IMR-90 (cell line): Measurements from ENCODE around the gene THSD7B. TPM values are rescaled to one million over a fixed set of nuclear protein-coding genes. Genes with fewer than 3 reads are reported as not detected.

Source experiments
- ATAC-seq: fragments of 200-7000 bp; cut with Tn5 transposase; 2 replicates; pipeline ENCODE4 v1.9.1; 2020; ENCODE audit warnings: low read depth, mild to moderate bottlenecking, moderate library complexity
- BruUV-seq: library from RNA; stranded (reverse); fragments of 400-500 nt; replicated peaks from 2 replicates; lab custom pipeline; 2021; lab: Mats Ljungman, UMichigan
- CTCF ChIA-PET: fragments of 300-600 bp; formaldehyde crosslinking; extraction: SDS; loops from one replicate; lab custom pipeline; 2021; ENCODE audit warnings: antibody characterized with exemption; lab: Yijun Ruan, JAX
- POLR2A ChIA-PET: fragments of 300-600 bp; sonication (Branson Sonifier 250); formaldehyde crosslinking; loops from one replicate; lab custom pipeline; 2022; ENCODE audit warnings: antibody characterized with exemption; ENCODE audit not compliant: unreplicated experiment; lab: Charles Lee
- DNase-seq: peaks from one replicate; pipeline ENCODE4 v3.0.0; 2013
- H2AFZ ChIP-seq: replicated peaks from 2 replicates; pipeline ENCODE3; 2013; ENCODE audit warnings: low read length, mild to moderate bottlenecking; ENCODE audit not compliant: poor library complexity
- H2AK5ac ChIP-seq: 2 replicates; pipeline ENCODE4 v1.6.1; 2013; ENCODE audit warnings: low read depth, low read length, inconsistent platforms
- H2AK9ac ChIP-seq: replicated peaks from 2 replicates; pipeline ENCODE3; 2013; ENCODE audit warnings: mild to moderate bottlenecking, low read depth, low read length, moderate library complexity; ENCODE audit not compliant: poor library complexity
- H2BK120ac ChIP-seq: 2 replicates; pipeline ENCODE4 v1.6.1; 2013; ENCODE audit warnings: low read depth, low read length, inconsistent platforms
- H2BK15ac ChIP-seq: 3 replicates; pipeline ENCODE4 v1.6.1; 2013; ENCODE audit warnings: low read depth, low read length, inconsistent platforms
- H2BK20ac ChIP-seq: 2 replicates; pipeline ENCODE4 v1.6.1; 2013; ENCODE audit warnings: low read depth, mild to moderate bottlenecking, inconsistent platforms, low read length, moderate library complexity
- H2BK5ac ChIP-seq: 2 replicates; pipeline ENCODE4 v1.6.1; 2013; ENCODE audit warnings: mild to moderate bottlenecking, low read depth, low read length, inconsistent platforms; ENCODE audit not compliant: poor library complexity, severe bottlenecking
- H3K14ac ChIP-seq: replicated peaks from 2 replicates; pipeline ENCODE4 v1.6.1; 2013; ENCODE audit warnings: low read depth, low read length, inconsistent platforms
- H3K18ac ChIP-seq: 2 replicates; pipeline ENCODE4 v1.6.1; 2013; ENCODE audit warnings: low read depth, low read length, control low read depth
- H3K23ac ChIP-seq: 2 replicates; pipeline ENCODE4 v1.6.1; 2013; ENCODE audit warnings: low read depth, low read length, inconsistent platforms
- H3K27ac ChIP-seq: 2 replicates; pipeline ENCODE4 v1.5.1; 2013; ENCODE audit warnings: mild to moderate bottlenecking, control low read depth, low read length; ENCODE audit not compliant: insufficient read depth
- H3K27me3 ChIP-seq: 2 replicates; pipeline ENCODE4 v1.6.1; 2013; ENCODE audit warnings: low read length; ENCODE audit not compliant: control insufficient read depth, insufficient read depth
- H3K36me3 ChIP-seq: 2 replicates; pipeline ENCODE4 v1.6.1; 2013; ENCODE audit warnings: low read length, mixed read lengths; ENCODE audit not compliant: control insufficient read depth, insufficient read depth
- H3K4ac ChIP-seq: 2 replicates; pipeline ENCODE4 v1.6.1; 2013; ENCODE audit warnings: low read depth, low read length, inconsistent platforms
- H3K4me1 ChIP-seq: 2 replicates; pipeline ENCODE4 v1.6.1; 2013; ENCODE audit warnings: low read length, mixed read lengths; ENCODE audit not compliant: control insufficient read depth, insufficient read depth
- H3K4me2 ChIP-seq: 2 replicates; pipeline ENCODE4 v1.6.1; 2013; ENCODE audit warnings: low read depth, mild to moderate bottlenecking, control low read depth, low read length, moderate library complexity
- H3K4me3 ChIP-seq: 2 replicates; pipeline ENCODE4 v1.5.1; 2013; ENCODE audit warnings: low read depth, mild to moderate bottlenecking, control low read depth, low read length, moderate library complexity; ENCODE audit not compliant: insufficient read depth
- H3K56ac ChIP-seq: 2 replicates; pipeline ENCODE4 v1.6.1; 2013; ENCODE audit warnings: low read length, inconsistent platforms; ENCODE audit not compliant: insufficient read depth; ENCODE audit errors: extremely low read depth
- H3K79me1 ChIP-seq, 2 experiments: 2 replicates each; pipeline ENCODE4 v1.6.1; 2013; ENCODE audit warnings: low read length in 2 of 2, inconsistent platforms in 1 of 2, low read depth in 1 of 2
- H3K9ac ChIP-seq: 2 replicates; pipeline ENCODE4 v1.6.1; 2013; ENCODE audit warnings: low read depth, low read length, control low read depth
- H3K9me1 ChIP-seq: 2 replicates; pipeline ENCODE4 v1.6.1; 2013; ENCODE audit warnings: low read length, inconsistent platforms; ENCODE audit not compliant: insufficient read depth
- H3K9me3 ChIP-seq: 2 replicates; pipeline ENCODE4 v1.6.1; 2013; ENCODE audit warnings: low read length; ENCODE audit not compliant: control insufficient read depth, insufficient read depth
- H4K20me1 ChIP-seq: 2 replicates; pipeline ENCODE4 v1.6.1; 2013; ENCODE audit warnings: low read length, inconsistent platforms; ENCODE audit not compliant: insufficient read depth
- H4K5ac ChIP-seq: 2 replicates; pipeline ENCODE4 v1.6.1; 2013; ENCODE audit warnings: mild to moderate bottlenecking, low read depth, low read length, control low read depth
- H4K8ac ChIP-seq, 2 experiments: 2 replicates each; pipeline ENCODE4 v1.6.1; 2013; ENCODE audit warnings: low read depth in 2 of 2, low read length in 2 of 2, control low read depth in 1 of 2, inconsistent platforms in 1 of 2
- H4K91ac ChIP-seq: 2 replicates; pipeline ENCODE4 v1.6.1; 2013; ENCODE audit warnings: low read depth, low read length, inconsistent platforms; ENCODE audit not compliant: insufficient read depth
- MXI1 ChIP-seq: IDR thresholded peaks from 2 replicates; pipeline ENCODE4 v1.6.1; 2012; ENCODE audit warnings: low read depth, mild to moderate bottlenecking, low read length, moderate library complexity, borderline replicate concordance
- USF2 ChIP-seq: fragments of 150-350 bp; IDR thresholded peaks from 2 replicates; pipeline ENCODE4 v1.6.1; 2017; ENCODE audit warnings: mild to moderate bottlenecking, antibody characterized with exemption, low read length, low read depth
- WGBS, 2 experiments: methylation state at CpG; one replicate each; pipeline versions ENCODE4 v1.1.5 to v1.1.7; 2013; ENCODE audit warnings: missing lambda C conversion rate in 2 of 2; ENCODE audit not compliant: insufficient read length in 1 of 2; ENCODE audit errors: extremely low coverage in 2 of 2; 5-methylcytosine and 5-hydroxymethylcytosine counted together
- dilution Hi-C: fragments of 300-500 bp; cut with HindIII; formaldehyde crosslinking; loops from one replicate; pipeline ENCODE4 v1.14.3; 2018; ENCODE audit warnings: low sequenced_read_pairs; ENCODE audit not compliant: unreplicated experiment
- in situ Hi-C: fragments of 300-500 bp; cut with MboI; formaldehyde crosslinking; loops from 3 replicates; pipeline ENCODE4 v1.14.3; 2019; ENCODE audit warnings: low sequenced_read_pairs, inconsistent platforms, mixed read lengths
- intact Hi-C: fragments of 100-400 bp; cut with micrococcal nuclease; formaldehyde crosslinking; loops from 2 replicates; pipeline ENCODE4 v1.10.0; 2022
- polyA plus RNA-seq, 3 experiments: library from polyadenylated mRNA; depleted of rRNA; stranded (reverse); fragments of >200 nt; gene quantifications; 2 replicates each; pipeline ENCODE4 v1.2.3, GENCODE V29; 2012; ENCODE audit warnings: low replicate concordance in 1 of 3
- total RNA-seq: library from RNA; depleted of rRNA; stranded (reverse); fragments of >200 nt; gene quantifications from 2 replicates; pipeline ENCODE4 v1.2.3, GENCODE V29; 2012

THSD7B gene
- total and polyA plus RNA-seq, 2 of the 4 experiments (the other 2 are of a cell fraction) = not detected

DNA sequence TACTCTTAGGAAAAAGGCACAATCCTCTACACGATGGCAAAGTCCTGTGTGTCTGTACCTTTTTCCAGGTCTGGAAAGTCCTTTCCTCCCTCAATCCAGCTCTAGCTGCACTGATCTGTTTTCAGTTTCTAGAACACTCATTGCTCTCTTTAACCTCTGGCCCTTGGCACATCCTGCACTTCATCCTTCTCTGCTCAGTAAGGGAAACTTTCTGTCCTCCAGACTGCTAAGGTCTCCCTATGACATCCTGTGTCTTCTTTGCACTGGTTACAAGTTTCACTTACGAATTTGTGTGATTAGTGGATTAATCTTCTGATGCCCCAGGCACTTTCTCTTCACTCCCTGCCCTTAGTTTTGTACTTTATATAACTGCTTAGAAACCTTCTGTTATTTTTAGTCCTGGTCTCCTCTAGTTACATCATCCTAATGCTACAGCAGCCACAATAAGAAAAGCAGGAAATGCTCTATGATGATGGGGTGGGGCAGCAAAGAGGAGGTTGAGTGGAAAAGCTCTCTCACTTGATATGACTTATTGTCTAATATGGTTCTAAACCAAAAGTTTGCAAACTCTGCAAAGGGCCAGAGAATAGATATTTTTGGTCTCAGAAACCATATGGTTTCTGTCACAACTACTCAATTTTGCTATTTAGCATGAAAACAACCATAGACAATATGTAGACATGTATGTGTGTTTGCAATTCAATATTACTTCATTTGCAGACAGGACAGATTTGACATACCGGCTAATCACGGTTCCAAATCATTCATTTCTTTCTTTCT is 568.2 kb downstream of the THSD7B start:
- Histone ChIP-seq H3K4ac (no peak overlapping the region), H2AK5ac (no peak overlapping the region), H2AFZ (no peak overlapping the region), H4K20me1 (no peaks in the 10 kb centered on the region), H3K4me2 (no peak overlapping the region), H3K18ac (no peak overlapping the region), H3K27me3 (no peaks in the 10 kb centered on the region), H3K36me3 (no peaks in the 10 kb centered on the region), H2BK20ac (no peak overlapping the region), H3K4me3 (no peak overlapping the region), H4K5ac (no peak overlapping the region), H4K8ac (no peak overlapping the region), H3K4me1 (no peaks in the 10 kb centered on the region), H3K27ac (no peak overlapping the region), H4K91ac (no peak overlapping the region), H2BK15ac (no peak overlapping the region), H2BK5ac (no peak overlapping the region), H2AK9ac (no peak overlapping the region), H3K56ac (no peak overlapping the region), H3K14ac (no peak overlapping the region), H2BK120ac (no peak overlapping the region), H3K9ac (no peak overlapping the region), H3K23ac (no peak overlapping the region), H3K79me1 (no peaks in the 10 kb centered on the region), H3K9me1 (no peaks in the 10 kb centered on the region), H3K9me3 (peaks cover 14% of the 10 kb centered on the region)
- WGBS, 2 experiments = 30% methylated on average over 1 of the region's 4 CpGs; no CpG with 5 or more reads in 1 of the 2 experiments
- dilution Hi-C loops = no loop called here
- BruUV-seq = no TSS peak
- in situ Hi-C loops = no loop called here
- ChIA-PET POLR2A (no interaction called here), CTCF (no interaction called here)
- DNase-seq = no peak
- TF ChIP-seq MXI1 (no peak), USF2 (no peak)
- ATAC-seq = no peak
- intact Hi-C loops = no loop called here
